Gastrocnemius medialis (tissue), 4 donors: ENCODE data around the gene CCDC112.

Source experiments
- CTCF ChIP-seq, 5 experiments: fragments of 450-650 bp in 3 of 5; fragments of 200-600 bp in 2 of 5; sonication (generic) in 2 of 5; IDR thresholded peaks in 4 of 5; conservative IDR thresholded peaks in 1 of 5; 1 replicate in 4 of 5; 2 replicates in 1 of 5; pipeline ENCODE4 v1.5.1; 2016 to 2019; ENCODE audit warnings: antibody characterized with exemption in 5 of 5, mild to moderate bottlenecking in 3 of 5, moderate library complexity in 3 of 5
- POLR2A ChIP-seq, 2 donors: fragments of 450-650 bp; IDR thresholded peaks; one replicate each; pipeline ENCODE4 v1.6.1; 2017; ENCODE audit warnings: antibody characterized with exemption in 2 of 2, mild to moderate bottlenecking in 2 of 2, moderate library complexity in 2 of 2

GRCh38 chr5:115304496-115304895, 8.0 kb upstream of the CCDC112 start:
- no peak for TF ChIP-seq POLR2A (IDR thresholded peaks at IDR 0.05)
- TF ChIP-seq CTCF (IDR thresholded peaks at IDR 0.05 in 4 of 5, conservative IDR thresholded peaks at IDR 0.05 in 1 of 5) = no peak
